GM10248 (cell line): Measurements from ENCODE around the gene RNU6-1.

ENCODE experiments used
- CTCF ChIA-PET: fragments of 300-600 bp; sonication (Branson Sonifier 250); formaldehyde crosslinking; extraction: SDS; loops from one replicate; lab custom pipeline; 2021; ENCODE audit warnings: antibody characterized with exemption; lab: Yijun Ruan, JAX
- POLR2A ChIA-PET: fragments of 350-650 bp; sonication (Branson Sonifier 250); formaldehyde crosslinking; extraction: SDS; loops from one replicate; lab custom pipeline; 2020; ENCODE audit warnings: antibody characterized with exemption; lab: Yijun Ruan, JAX
- DNase-seq: peaks from one replicate; pipeline ENCODE4 v3.0.0; 2012; ENCODE audit errors: extremely low spot score
- CTCF ChIP-seq: IDR thresholded peaks from 2 replicates; pipeline ENCODE4 v1.5.1; 2012; ENCODE audit warnings: mild to moderate bottlenecking, low read depth; ENCODE audit errors: extremely low read depth, missing control alignments, control extremely low read depth

RNU6-1 gene

DNA sequence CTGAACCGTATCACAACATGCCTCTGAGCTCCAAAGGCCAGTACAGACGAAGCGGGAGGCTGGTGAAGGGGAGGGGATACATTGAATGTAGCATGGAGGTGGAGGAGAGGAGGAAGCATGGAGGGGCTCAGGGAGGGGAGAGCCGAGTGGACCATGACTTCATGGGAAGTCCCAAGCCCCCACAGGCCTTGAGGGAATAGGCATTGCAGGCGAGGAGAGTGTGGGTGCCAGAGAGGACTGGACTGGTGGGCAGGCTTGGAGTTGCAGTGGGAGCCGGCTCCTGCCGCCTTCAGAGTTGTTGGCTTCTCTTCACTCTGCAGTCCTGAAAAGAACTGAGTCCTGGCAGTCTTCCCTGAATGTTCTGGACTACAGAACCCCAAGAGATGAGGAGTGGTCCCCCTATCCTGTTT, 3.3 kb upstream of the RNU6-1 start:
- POLR2A ChIA-PET: no interaction called here
- TF ChIP-seq CTCF: no peak
- DNase-seq: no peak
- CTCF ChIA-PET: interaction anchor here (1.0 kb wide), 1 partner anchor 312 kb away, joined by 3 read pairs; no protein-coding TSS in a partner anchor

DNA sequence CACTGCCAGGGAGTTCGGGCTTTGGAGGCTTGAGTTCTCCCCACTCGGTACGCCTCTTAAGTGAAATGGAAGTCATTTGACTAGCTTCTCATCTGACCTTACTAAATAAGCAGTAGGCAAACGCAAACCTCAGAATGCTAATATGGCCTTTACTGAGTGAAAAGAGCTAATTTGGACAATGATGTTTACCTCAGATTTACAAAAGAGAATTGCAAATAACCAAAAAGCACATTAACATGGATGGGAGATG, 1.6 kb upstream of the RNU6-1 start:
- DNase-seq: no peak
- no peak for TF ChIP-seq CTCF
- CTCF ChIA-PET: interaction anchor here (1.4 to 2.1 kb wide), 4 partner anchors 9 to 313 kb away, joined by 4 to 13 read pairs (median 6); no protein-coding TSS in a partner anchor
- POLR2A ChIA-PET: interaction anchor here (0.6 to 1.9 kb wide), 2 partner anchors 13 to 213 kb away, joined by 3 to 4 read pairs; partner anchors contain the start of gene PIAS1

GRCh38 chr15:67840749-67841512, 1.1 kb upstream of the RNU6-1 start:
- ChIA-PET POLR2A (interaction anchor here (0.6 to 1.9 kb wide), 2 partner anchors 13 to 213 kb away, joined by 3 to 4 read pairs; partner anchors contain the start of gene PIAS1), CTCF (interaction anchor here (0.9 to 2.1 kb wide), 5 partner anchors 9 to 369 kb away, joined by 3 to 13 read pairs (median 5); no protein-coding TSS in a partner anchor)
- peak; percentile 36 for DNase-seq
- TF ChIP-seq CTCF: no peak

GRCh38 chr15:67839499-67839928, 331 bp downstream of the RNU6-1 start:
- POLR2A ChIA-PET: no interaction called here
- DNase-seq: no peak

GRCh38 chr15:67838789-67839332, 984 bp downstream of the RNU6-1 start:
- ChIA-PET POLR2A (no interaction called here), CTCF (interaction anchor here (1.5 to 4.9 kb wide), 2 partner anchors 380 to 892 kb away, joined by 3 to 61 read pairs; no protein-coding TSS in a partner anchor)
- no peak for TF ChIP-seq CTCF
- DNase-seq: no peak

More at GRCh38 chr15:67839499-67839928, 331 bp downstream of the RNU6-1 start:
- no peak for TF ChIP-seq CTCF
- CTCF ChIA-PET: interaction anchor here (4.9 kb wide), 1 partner anchor 381 kb away, joined by 61 read pairs; no protein-coding TSS in a partner anchor

DNA sequence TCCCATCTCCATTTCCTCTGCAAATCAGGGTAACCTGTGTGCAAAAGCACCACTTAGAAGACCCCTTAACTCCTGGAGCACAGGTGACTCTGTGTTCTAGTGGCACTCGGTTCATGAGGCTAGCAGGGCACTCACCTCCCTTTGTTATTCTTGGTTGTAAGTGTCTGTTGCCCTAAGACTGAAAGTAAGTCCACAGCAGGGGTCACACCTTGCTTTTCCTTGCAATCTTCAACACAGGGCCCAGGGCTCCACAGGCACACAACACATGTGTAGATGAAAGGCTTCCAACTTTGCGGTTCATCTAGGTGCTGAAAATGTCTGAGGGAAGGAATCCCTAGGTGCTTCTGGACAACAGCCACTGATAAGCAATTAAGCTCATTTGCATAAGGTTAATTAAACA, 2.9 kb downstream of the RNU6-1 start:
- ChIA-PET POLR2A (no interaction called here), CTCF (interaction anchor here (1.1 to 4.9 kb wide), 7 partner anchors 12 to 392 kb away, joined by 3 to 61 read pairs (median 4); no protein-coding TSS in a partner anchor)
- no peak for DNase-seq
- TF ChIP-seq CTCF: no peak
